Esophagus (tissue), 2 donors: ENCODE measurements around the gene KCTD10. TPM values are rescaled to one million over a fixed set of nuclear protein-coding genes. Genes with fewer than 3 reads are reported as not detected.
"Not testable (repeated sequence)": the region's sequence is repeated elsewhere in the genome, so short reads cannot be mapped to it uniquely, and the experiment has no call there.

Experiments
- H3K27ac ChIP-seq, 2 donors: one replicate each; pipeline ENCODE4 v1.5.1; 2013; ENCODE audit warnings: low read depth in 2 of 2, mild to moderate bottlenecking in 2 of 2, inconsistent platforms in 1 of 2, low read length in 1 of 2, moderate library complexity in 1 of 2
- H3K27me3 ChIP-seq, 2 donors: one replicate each; pipeline ENCODE4 v1.6.1; 2013; ENCODE audit warnings: low read length in 2 of 2, control low read depth in 1 of 2, mild to moderate bottlenecking in 1 of 2; ENCODE audit not compliant: insufficient read depth in 2 of 2, control insufficient read depth in 1 of 2
- H3K36me3 ChIP-seq, 2 donors: one replicate each; pipeline ENCODE4 v1.6.1; 2013; ENCODE audit warnings: low read length in 1 of 2; ENCODE audit not compliant: control insufficient read depth in 2 of 2, insufficient read depth in 2 of 2
- H3K4me1 ChIP-seq, 2 donors: one replicate each; pipeline ENCODE4 v1.6.1; 2013; ENCODE audit warnings: low read length in 1 of 2; ENCODE audit not compliant: control insufficient read depth in 2 of 2, insufficient read depth in 2 of 2
- H3K4me3 ChIP-seq, 2 donors: one replicate each; pipeline ENCODE4 v1.5.1; 2013; ENCODE audit warnings: low read length in 2 of 2, mild to moderate bottlenecking in 2 of 2, low read depth in 1 of 2, moderate library complexity in 1 of 2
- H3K9me3 ChIP-seq, 2 donors: one replicate each; pipeline ENCODE4 v1.6.1; 2013; ENCODE audit warnings: mild to moderate bottlenecking in 2 of 2, low read depth in 1 of 2, low read length in 1 of 2, moderate library complexity in 1 of 2; ENCODE audit not compliant: control insufficient read depth in 2 of 2, insufficient read depth in 1 of 2
- WGBS, 2 donors: extraction: QIAGEN DNeasy Blood & Tissue Kit; methylation state at CpG; one replicate each; pipeline ENCODE4 v1.1.7; 2013; 5-methylcytosine and 5-hydroxymethylcytosine counted together
- polyA plus RNA-seq, 2 donors: library from polyadenylated mRNA; stranded (reverse); fragments of 200-250 nt; gene quantifications; one replicate each; pipeline ENCODE4 v1.2.3, GENCODE V29; 2013
- donor health status: healthy with polysubstance abuse.
- donor health status: Bipolar disorder and iron deficiency.

The KCTD10 gene
- polyA plus RNA-seq, 2 donors, result 15.4 to 28.2 TPM

DNA sequence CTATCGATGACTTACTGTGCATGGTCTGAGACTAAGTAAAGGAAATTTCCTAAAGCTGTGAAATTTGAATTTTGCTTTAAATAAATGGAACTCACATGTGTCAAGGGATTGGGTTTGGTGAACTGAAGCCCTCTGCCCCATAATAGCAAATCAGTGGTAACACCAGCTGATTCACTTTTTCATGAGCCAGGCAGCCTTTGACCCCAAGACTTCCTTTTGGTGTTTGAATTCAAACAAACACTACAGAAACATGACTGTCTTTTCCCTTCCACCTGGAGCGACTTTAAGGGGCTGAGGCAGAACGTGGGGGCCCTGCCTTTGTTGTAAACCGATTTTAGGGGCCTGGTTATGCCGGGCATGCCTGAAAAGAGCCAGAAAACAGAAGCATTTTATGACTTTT is 28.8 kb downstream of the KCTD10 start:
- Histone ChIP-seq H3K9me3 (no peaks in the 10 kb centered on the region), H3K4me1 (peaks cover 0 to 2% of the 10 kb centered on the region in 2 donors), H3K27ac (no peak overlapping the region), H3K36me3 (peaks cover 4 to 28% of the 10 kb centered on the region in 2 donors), H3K27me3 (no peaks in the 10 kb centered on the region), H3K4me3 (no peak overlapping the region)
- WGBS, 2 donors, result 70 to 74% methylated on average over 5 of the region's 5 CpGs

DNA sequence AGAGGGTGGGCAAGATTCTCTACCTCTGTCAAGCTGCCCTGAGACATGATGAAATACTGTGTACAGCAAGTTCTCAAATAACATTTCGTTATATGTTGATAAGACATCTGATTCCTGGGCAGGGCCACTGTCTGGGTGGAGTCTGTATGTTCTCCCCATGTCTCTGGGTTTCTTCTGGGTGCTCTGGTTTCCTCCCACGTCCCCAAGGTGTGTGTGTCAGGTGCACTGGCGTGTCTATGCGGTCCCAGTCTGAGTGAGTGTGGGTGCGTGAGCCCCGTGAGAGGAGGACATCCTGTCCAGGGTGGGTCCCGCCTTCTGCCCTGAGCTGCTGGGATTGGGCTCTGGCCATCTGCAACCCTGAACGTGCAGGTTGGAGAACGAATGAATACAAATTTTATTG is 29.6 kb downstream of the KCTD10 start:
- Histone ChIP-seq H3K27ac (no peak overlapping the region), H3K27me3 (no peaks in the 10 kb centered on the region), H3K4me1 (peaks cover 0 to 2% of the 10 kb centered on the region in 2 donors), H3K36me3 (peaks cover 4 to 24% of the 10 kb centered on the region in 2 donors), H3K9me3 (no peaks in the 10 kb centered on the region), H3K4me3 (no peak overlapping the region)
- 84 to 90% methylated on average over 9 of the region's 9 CpGs for WGBS, 2 donors

DNA sequence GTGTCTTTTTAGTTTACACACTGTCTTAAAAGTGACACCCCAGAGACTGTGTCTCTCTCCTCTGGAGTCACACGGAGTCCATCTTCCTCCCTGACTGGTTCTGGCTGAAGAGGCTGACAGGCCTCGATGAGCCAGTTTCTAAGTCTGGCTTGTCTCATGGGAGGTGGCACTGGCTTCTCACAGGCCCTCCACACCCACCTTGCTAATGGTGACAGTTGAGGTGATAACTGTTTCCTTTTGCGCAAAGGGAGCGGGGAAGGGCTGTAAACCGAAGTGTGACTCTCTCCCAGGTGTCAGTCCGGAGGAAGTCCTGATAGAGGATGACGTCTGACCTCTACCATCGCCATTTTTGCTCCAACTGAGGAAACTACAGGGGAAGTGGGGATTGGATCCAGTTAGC is 30.2 kb downstream of the KCTD10 start:
- Histone ChIP-seq H3K27me3 (no peaks in the 10 kb centered on the region), H3K4me3 (no peak overlapping the region), H3K36me3 (peaks cover 4 to 20% of the 10 kb centered on the region in 2 donors), H3K9me3 (no peaks in the 10 kb centered on the region), H3K4me1 (peaks cover 0 to 2% of the 10 kb centered on the region in 2 donors), H3K27ac (no peak overlapping the region)
- WGBS, 2 donors, result 86 to 87% methylated on average over 8 of the region's 8 CpGs

DNA sequence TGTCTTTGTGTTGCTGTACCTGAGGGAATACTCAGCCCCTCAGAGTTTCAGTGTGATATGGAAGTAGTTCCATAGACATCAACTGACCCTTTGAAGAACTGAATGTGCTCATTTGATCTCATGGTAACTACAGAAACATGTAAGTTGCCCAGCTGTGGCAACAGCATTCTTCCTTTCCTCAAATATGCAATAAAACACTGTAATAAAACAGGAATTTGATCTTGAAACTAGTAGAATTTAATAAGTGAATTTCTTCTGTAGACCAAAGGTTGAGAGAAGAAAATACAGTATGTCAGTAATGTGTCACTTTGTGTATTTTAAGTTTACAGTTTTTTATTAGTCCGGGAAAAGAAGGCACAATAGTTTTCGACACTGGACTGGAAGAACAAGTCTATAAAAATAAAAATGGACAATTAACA is 31.9 kb downstream of the KCTD10 start:
- Histone ChIP-seq H3K4me3 (no peak overlapping the region), H3K9me3 (no peaks in the 10 kb centered on the region), H3K27ac (no peak overlapping the region), H3K4me1 (peaks cover 0 to 4% of the 10 kb centered on the region in 2 donors), H3K36me3 (peaks cover 1 to 9% of the 10 kb centered on the region in 2 donors), H3K27me3 (no peaks in the 10 kb centered on the region)
- 86 to 91% methylated on average over 2 of the region's 2 CpGs for WGBS, 2 donors

DNA sequence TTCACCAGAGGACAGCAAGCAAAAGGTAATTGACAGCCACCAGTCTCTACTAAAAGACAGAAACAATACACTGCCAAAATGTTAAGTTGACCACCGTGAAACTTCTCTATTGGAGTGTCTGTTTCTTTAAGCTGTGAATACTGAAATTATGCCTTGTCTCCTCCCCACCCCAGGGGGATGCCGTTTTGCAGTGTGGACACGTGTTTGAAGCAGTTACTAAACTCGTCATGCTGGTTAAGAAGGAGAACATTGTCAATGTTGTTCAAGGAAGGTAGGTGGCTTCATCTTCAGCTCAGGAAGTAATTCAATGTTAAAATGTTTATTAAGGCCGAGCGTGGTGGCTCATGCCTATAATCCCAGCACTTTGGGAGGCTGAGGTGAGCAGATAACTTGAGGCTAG is 32.8 kb downstream of the KCTD10 start:
- 51 to 68% methylated on average over 6 of the region's 6 CpGs for WGBS, 2 donors
- Histone ChIP-seq H3K4me1 (peaks cover 0 to 4% of the 10 kb centered on the region in 2 donors), H3K27me3 (no peaks in the 10 kb centered on the region), H3K4me3 (no peak overlapping the region), H3K36me3 (peaks cover 0 to 6% of the 10 kb centered on the region in 2 donors), H3K9me3 (no peaks in the 10 kb centered on the region), H3K27ac (peak overlapping the region; percentile 0 to 8)

DNA sequence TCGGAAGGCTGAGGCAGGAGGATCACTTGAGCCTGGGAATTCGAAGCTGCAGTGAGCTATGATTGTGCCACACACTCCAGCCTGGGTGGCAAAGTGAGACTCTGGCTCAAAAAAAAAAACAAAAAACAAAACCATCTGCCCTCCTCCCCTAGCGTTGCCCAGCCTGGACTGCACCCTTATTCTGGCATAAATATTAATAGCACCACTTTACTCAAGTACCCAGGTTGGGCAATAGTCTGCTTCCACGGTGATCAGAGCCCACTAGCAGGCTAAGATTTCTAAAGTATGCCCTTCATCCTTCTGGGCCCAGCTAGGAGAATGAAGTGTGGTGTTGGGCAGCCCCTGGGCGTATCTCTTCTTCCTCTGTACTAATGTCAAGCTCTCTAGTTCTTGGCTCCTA is 33.3 kb downstream of the KCTD10 start:
- 71 to 85% methylated on average over 5 of the region's 5 CpGs for WGBS, 2 donors
- no peak overlapping the region for H3K4me3 ChIP-seq
- H3K36me3 ChIP-seq, result peaks cover 0 to 6% of the 10 kb centered on the region in 2 donors
- H3K9me3 ChIP-seq, result no peaks in the 10 kb centered on the region
- H3K4me1 ChIP-seq, result peaks cover 0 to 4% of the 10 kb centered on the region in 2 donors
- H3K27ac ChIP-seq, result peak overlapping the region in 1 of 2 donors; percentile 26
- H3K27me3 ChIP-seq, result no peaks in the 10 kb centered on the region

DNA sequence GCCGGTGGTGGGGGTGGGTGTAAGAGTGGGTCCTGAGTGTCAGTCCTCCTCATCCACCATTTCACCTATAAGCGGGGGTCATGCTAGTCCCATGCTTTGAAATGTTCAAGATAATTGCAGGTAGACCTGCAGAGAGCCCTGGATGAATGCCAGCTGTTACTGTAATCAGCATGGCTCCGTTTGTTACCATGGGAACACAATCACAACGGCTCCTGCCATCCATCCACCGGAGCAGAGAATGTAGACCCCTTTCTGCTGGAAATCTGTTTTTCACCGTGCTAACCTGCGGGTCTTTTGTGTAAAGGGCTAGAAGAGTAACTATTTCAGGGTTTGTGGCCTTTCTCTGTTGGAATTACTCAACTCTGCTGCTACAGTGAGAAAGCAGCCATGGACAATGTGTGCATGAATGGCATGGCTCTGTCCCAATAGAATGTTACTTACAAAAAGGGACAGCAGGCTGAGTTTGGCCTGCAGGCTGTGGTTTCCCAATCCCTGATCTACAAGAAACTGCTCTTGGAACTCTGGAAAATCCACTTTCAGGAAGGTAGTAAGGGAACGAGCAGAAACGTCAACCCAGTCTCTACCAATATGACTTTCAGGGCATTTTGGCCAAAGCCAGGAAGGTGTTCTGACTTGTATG is 36.1 kb downstream of the KCTD10 start:
- H3K36me3 ChIP-seq, result no peaks in the 10 kb centered on the region
- H3K27me3 ChIP-seq, result no peaks in the 10 kb centered on the region
- no peaks in the 10 kb centered on the region for H3K9me3 ChIP-seq
- H3K4me1 ChIP-seq, result peaks cover 0 to 4% of the 10 kb centered on the region in 2 donors
- H3K4me3 ChIP-seq, result no peak overlapping the region
- 62 to 63% methylated on average over 9 of the region's 9 CpGs for WGBS, 2 donors
- no peak overlapping the region for H3K27ac ChIP-seq

DNA sequence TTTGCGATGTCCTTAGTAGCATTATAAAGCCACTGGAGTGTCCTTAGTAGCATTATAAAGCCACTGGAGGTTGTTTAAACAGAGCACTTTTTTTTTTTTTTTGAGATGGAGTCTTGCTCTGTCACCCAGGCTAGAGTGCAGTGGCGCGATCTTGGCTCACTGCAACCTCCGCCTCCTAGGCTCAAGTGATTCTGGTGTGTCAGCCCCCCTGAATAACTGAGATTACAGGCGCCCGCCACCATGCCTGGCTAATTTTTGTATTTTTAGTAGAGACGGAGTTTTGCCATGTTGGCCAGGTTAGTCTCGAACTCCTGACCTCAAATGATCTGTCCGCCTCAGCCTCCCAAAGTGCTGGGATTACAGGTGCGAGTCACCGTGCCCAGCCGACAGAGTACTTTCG is 37.1 kb downstream of the KCTD10 start:
- not testable (repeated sequence) for H3K27me3 ChIP-seq, H3K4me1 ChIP-seq, H3K36me3 ChIP-seq, H3K9me3 ChIP-seq, H3K27ac ChIP-seq, H3K4me3 ChIP-seq
- WGBS, 2 donors, result 94 to 95% methylated on average over 13 of the region's 13 CpGs

DNA sequence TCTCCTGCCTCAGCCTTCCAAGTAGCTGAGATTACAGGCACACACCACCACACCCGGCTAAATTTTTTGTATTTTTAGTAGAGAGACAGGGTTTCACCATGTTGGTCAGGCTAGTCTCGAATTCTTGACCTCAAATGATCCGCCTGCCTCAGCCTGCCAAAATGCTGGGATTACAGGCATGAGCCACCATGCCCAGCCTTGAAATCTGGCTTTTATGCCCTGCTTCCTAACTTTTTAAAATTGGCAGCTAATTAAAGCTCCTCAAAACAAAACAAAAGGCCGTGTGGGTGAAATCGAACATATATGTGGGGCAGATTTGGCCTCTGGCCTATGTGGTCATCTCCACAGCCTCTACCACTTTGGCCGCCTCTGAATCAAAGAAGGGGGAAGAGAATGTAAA is 37.9 kb downstream of the KCTD10 start:
- Histone ChIP-seq H3K27me3 (no peaks in the 10 kb centered on the region), H3K36me3 (no peaks in the 10 kb centered on the region), H3K4me3 (no peak overlapping the region), H3K9me3 (no peaks in the 10 kb centered on the region), H3K27ac (no peak overlapping the region), H3K4me1 (peaks cover 2 to 7% of the 10 kb centered on the region in 2 donors)
- WGBS, 2 donors, result 59 to 71% methylated on average over 6 of the region's 6 CpGs

DNA sequence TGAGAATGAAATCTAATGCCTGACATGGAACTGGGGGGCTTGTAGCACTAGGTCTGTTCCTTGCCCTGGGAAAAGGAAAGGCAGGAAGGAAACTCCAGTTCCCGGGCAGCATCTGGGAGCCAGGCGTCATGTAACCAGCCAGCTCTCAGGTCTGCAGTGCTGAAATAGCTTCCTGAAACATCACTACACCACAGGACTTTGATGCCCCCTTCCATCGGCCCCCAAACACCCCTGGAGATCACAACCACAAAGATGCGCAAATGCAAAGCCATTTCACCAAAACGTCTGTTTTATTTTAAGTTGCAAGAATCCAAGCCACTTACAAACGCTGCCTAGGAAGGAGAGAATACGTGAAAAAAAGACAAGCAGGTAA is 40.9 kb downstream of the KCTD10 start:
- Histone ChIP-seq H3K27ac (peak overlapping the region in 1 of 2 donors; percentile 33), H3K36me3 (no peaks in the 10 kb centered on the region), H3K4me3 (no peak overlapping the region), H3K9me3 (no peaks in the 10 kb centered on the region), H3K4me1 (peaks cover 2 to 10% of the 10 kb centered on the region in 2 donors), H3K27me3 (no peaks in the 10 kb centered on the region)
- WGBS, 2 donors, result 71 to 75% methylated on average over 7 of the region's 7 CpGs
